GM12872 (cell line): Measurements from ENCODE around the gene FGF14.

Experiments used
- CTCF ChIP-seq: IDR thresholded peaks from 3 replicates; pipeline ENCODE4 v1.5.1; 2011; ENCODE audit warnings: low read depth, mild to moderate bottlenecking, low read length, moderate library complexity; ENCODE audit not compliant: insufficient read depth

FGF14 gene

GRCh38 chr13:102236341-102236740 lies 165.5 kb downstream of the FGF14 start:
- no peak for TF ChIP-seq CTCF

DNA sequence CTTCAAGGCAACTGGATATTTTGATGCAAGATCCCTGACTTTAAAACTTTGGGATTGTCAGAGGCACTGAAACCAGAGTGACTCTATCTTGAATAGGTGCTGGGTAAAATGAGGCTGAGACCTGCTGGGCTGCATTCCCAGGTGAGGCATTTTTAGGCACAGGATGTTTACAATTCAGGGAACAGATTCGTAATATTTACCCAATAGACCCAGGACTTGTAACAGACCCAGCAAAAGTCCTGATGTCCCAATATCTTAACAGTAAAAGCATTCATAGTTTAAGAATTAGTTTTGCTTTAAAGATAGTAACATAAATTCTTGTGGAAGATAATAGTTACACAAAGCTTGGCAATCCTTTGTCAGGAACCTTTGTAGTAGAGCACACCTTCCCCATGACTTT lies 166.2 kb downstream of the FGF14 start:
- no peak for TF ChIP-seq CTCF

DNA sequence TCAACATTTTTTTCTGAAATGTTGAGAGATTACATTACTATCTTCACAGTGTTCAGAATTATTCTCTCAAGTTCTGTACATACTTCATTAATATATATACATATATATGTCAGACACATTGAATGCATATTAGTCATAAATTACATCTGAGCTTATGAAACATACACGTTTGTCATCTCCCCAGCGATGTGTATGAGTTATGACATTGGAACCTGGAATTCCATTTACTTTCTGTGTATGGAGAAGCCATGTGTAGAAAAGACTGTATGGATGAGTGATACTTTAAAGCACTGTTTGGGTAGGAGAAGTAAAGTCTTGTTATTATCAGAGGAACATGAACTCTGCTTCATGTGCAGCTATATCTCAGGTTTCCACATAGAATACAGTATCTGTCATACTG lies 167.2 kb downstream of the FGF14 start:
- no peak for TF ChIP-seq CTCF

DNA sequence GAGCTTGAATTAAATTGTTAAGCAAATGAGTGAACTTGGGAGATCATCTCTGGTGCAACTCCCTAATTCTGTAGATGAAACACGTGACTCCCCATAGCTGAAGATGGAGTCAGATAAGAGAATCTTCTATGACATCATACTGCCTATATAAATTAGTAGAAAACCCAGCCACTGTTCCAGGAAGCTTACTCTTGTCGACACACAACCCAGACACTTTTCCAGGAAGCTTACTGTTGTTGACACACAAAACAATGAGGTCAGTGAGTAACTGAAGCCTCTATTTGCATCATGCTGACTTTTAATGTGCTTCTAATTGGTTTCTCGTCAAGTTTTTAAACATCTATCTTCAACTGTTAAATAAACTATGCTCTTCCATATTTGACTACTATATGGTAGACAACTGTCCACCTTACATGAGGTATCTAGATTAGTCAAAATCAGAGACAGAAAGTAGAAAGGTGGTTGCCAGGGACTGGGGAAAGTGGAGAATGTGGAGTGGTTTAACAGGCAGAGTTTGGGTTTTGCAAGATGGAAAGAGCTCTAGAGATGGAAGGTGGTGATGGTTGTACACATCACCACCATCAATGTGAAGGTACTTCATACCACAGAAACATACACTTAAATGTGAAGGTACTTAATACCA lies 168.2 kb downstream of the FGF14 start:
- no peak for TF ChIP-seq CTCF

DNA sequence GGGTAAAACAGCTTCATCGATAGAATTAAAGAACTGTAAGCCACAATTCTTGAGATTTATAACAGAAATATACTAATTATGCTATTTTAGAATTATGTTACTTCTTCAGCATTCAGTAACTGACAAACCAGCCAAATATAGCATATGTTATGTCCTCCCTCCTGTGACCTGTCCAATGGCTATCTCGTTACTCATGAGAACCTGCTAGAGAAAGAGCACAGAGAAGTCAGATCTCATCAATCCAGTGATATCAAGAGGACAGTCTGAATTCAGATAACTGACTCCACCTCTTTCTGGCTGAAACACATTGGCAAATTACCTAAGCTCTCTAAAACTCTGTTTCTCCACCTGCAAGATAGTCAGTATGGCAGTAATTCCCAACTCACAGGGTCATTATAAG lies 170.4 kb downstream of the FGF14 start:
- no peak for TF ChIP-seq CTCF

DNA sequence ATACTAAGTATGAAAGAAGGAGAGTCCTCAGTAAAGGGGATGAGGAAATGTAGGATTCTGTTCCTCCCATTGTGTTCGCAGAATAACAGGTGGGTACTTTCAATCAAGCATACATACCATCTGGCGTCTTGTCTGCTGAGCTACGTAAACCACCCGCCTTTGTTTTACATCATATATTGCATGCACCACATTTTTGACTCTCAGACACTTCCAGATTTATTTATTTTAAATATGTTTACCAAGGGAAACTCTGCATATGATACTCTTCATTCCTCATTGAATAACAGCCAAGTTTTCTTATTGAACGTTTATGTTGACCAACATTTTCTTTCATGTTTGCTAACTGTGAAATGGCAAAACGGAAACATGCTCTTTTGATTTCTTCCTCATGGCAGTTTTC lies 174.1 kb downstream of the FGF14 start:
- no peak for TF ChIP-seq CTCF

DNA sequence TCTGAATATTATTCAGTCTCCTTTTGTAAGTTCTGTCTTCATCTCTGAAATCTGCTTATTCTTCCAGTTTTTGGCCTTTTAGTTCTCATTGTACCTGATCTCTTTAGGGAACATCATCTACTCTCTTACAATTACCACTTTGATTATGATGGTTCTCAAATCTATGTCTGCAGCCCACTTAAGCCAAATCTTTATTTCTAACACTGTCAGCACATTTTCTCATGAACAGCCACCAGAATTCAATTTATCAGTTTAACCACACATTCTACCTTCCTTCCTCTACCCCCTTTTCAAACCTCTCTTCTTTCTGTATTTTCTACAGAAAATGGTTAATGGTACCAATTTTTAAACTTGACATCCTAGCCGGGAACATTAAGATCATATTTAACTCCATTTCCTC lies 175.3 kb downstream of the FGF14 start:
- TF ChIP-seq CTCF = no peak
